ENCODE data around the gene DYNLT5.
"Not testable (repeated sequence)": the region's sequence is repeated elsewhere in the genome, so short reads cannot be mapped to it uniquely, and the experiment has no call there.

Gene DYNLT5

GRCh38 chr1:66752000-66752592, at the start of gene DYNLT5:
Gene DYNLT5, plus strand, starts transcription at chr1:66752459. Its CDS starts 2,200 bp downstream, at chr1:66754659.
- peak; percentile 59 for DNase-seq

- no peak for DNase-seq
Measured at GRCh38 chr1:66704177-66704875, 47.9 kb upstream of the DYNLT5 start.

- DNase-seq, result no peak
Measured at GRCh38 chr1:66705110-66705509, 47.1 kb upstream of the DYNLT5 start.

- DNase-seq, result no peak
Measured at GRCh38 chr1:66711420-66711819, 40.8 kb upstream of the DYNLT5 start.

GRCh38 chr1:66712839-66713238, 39.4 kb upstream of the DYNLT5 start:
- DNase-seq, result no peak

GRCh38 chr1:66723985-66724384, 28.3 kb upstream of the DYNLT5 start:
- DNase-seq, result no peak

GRCh38 chr1:66725885-66726665, 26.2 kb upstream of the DYNLT5 start:
- DNase-seq, result peak; percentile 87

DNA sequence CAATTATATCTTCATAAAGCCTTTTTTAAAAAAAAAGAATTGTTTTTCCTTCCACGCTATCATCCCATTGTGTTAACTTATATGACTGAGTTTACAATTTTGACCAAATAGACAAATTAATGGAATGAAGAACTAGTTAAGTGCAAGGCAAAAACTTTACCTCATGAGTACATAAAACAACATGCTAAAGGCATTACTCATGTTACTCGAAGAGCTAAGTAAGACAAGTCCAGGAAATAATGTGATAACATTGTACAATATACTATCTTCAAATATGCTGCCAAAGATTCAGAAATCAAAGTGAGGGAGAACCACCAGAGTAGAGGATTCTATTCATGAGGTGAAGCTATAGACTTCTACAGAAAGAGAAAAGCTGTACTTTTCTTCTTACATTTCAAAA, 24.2 kb upstream of the DYNLT5 start:
- no peak for DNase-seq

GRCh38 chr1:66728716-66729115, 23.5 kb upstream of the DYNLT5 start:
- DNase-seq, result not testable (repeated sequence)

DNA sequence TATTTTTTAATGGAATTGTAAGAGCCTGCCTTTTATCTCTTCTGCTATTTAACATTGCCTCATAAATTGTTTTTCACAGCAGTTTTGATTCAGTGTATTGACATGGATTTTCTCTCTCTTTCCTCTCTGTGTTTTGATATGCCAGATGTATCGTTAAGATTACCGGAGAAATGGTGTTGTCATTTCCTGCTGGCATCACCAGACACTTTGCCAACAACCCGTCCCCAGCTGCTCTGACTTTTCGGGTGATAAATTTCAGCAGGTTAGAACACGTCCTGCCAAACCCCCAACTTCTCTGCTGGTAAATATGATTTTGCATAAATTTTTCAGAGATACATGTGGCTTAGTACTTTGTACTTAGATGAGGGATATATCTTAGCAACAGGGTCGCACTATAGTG, 23.1 kb upstream of the DYNLT5 start:
- DNase-seq, result peak; percentile 80

GRCh38 chr1:66729523-66729922, 22.7 kb upstream of the DYNLT5 start:
- no peak for DNase-seq

DNA sequence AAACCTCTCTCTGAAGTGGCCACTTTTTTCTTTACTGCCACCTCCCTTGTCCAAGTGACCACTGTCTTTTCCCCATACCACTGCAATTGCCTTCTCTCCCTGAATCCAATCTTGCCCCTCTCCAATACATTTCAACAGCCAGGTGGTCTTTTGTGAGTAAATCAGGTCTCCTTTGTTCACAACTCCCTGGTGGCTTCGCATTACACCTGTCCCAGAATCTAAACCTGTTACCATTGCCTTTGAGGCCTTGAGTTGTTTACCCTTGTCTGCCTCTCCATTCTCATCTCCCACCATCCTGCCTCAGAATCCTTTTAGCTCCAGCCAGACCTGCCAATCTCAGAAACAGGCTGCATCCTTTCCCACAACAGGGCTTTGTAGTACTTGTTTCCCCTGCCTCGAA, 21.8 kb upstream of the DYNLT5 start:
- no peak for DNase-seq

DNA sequence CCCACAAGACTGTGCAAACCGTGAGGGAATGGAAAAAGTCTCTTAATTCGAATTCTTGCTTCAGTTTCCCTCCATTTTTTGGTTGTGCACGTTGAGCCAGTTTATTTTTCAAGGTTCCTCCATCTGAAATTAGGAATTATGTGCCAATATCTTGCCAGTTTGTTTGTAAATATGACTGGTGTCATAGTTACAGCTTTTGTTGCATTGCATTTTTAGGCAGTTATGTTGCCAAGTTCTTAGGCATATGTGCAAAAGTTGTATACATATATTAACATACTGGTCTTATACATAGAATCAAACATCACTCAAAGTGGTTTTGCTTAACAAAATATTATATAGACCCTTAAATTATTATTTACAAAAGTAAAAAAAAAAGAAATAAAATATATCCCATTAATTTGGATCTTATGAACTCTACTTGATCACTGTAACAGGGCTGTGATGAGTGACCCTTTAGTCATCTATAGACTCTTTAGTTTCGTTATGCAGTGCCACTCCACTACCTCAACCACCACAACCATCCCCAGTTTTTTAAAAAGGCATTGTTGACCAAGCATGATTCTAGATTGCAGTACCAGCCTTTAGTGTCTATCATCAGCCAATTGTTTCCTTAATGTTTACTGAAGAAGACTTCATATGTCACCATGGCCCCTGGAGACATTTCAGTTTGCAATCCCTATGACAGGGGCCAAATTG, 20.9 kb upstream of the DYNLT5 start:
- DNase-seq, result no peak

- peak; percentile 59 for DNase-seq
Measured at GRCh38 chr1:66732407-66733166, 19.7 kb upstream of the DYNLT5 start.

GRCh38 chr1:66733348-66734017, 18.8 kb upstream of the DYNLT5 start:
- peak; percentile 36 for DNase-seq

DNA sequence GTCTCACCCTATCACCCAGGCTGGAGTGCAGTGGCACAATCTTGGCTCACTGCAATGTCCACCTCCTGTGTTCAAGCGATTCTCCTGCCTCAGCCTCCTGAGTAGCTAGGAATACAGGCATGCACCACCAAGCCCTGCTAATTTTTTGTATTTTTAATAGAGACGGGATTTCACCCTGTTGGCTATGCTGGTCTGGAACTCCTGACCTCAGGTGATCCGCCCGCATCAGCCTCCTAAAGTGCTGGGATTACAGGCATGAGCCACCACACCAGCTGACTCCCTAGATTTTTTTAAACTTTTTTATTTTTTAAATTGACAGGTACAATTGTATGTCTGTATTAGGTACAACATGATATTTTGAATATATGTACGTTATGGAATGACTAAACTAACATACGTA, 17.7 kb upstream of the DYNLT5 start:
- not testable (repeated sequence) for DNase-seq

DNA sequence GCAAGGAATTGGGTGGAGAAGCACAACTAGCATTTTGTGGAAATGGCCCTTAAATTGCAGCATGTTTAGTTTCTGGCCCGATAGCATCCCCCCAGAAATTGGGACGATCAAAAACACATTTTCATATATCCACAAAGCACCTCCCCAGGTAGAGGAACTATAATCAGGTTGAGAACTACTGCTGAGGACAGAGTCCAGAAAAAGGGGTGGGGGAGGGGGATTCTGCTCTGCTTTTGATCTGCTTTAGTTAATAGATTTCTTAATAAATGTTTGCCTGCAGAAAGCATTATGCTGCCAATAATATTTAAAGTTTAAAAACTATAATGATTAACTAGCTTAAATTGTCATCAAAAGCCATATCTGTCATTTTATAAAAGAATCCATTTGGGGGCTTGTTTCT, 14.4 kb upstream of the DYNLT5 start:
- DNase-seq, result no peak

GRCh38 chr1:66739401-66740157, 12.7 kb upstream of the DYNLT5 start:
- DNase-seq, result no peak

DNA sequence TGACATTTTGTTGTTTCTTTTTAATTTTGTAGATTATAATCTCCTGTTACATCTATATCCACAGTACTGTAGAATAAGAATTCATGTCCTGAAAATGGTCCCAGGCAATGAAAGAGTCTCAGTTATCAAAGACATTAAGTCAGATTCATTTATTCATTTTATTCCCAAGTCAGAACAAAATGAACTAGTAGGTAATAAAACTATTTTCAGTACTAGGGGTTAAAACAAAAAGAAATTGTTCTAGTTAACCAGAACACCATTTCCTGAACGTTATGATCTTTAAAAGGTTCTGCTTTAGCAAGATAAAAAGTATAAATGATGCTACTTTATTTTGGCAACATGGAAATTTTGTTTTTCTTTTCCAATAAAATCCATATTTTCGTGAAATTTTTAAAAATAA, 6.8 kb upstream of the DYNLT5 start:
- DNase-seq, result no peak

GRCh38 chr1:66747501-66747900, 4.8 kb upstream of the DYNLT5 start:
- no peak for DNase-seq

DNA sequence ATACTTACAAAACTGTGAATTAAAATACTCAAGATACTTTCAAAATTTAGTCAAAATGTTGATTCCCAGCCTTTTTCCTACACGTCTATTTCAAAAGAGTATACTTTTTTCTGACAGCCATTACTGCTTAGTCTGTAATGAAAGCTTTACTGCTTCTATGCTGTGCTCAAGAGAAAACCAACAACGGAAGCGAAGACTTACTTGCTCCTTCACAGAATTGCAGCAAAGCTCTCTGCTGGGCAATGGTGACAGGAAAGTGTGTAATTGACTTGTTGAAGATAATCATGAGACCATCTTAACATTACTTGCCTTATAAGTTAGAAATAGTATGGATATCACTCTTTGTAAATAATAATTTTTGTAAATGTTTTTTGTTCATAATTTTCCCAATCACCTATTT, 1.7 kb upstream of the DYNLT5 start:
- DNase-seq, result no peak

Measured in hematopoietic multipotent progenitor cell treated with erythropoietin and hydrocortisone succinate and interleukin-3 and kit ligand, for 6 days (in vitro differentiated cells).